ENCODE data around the gene CD1D.
"Not testable (repeated sequence)": the region's sequence is repeated elsewhere in the genome, so short reads cannot be mapped to it uniquely, and the experiment has no call there.

Gene CD1D

DNA sequence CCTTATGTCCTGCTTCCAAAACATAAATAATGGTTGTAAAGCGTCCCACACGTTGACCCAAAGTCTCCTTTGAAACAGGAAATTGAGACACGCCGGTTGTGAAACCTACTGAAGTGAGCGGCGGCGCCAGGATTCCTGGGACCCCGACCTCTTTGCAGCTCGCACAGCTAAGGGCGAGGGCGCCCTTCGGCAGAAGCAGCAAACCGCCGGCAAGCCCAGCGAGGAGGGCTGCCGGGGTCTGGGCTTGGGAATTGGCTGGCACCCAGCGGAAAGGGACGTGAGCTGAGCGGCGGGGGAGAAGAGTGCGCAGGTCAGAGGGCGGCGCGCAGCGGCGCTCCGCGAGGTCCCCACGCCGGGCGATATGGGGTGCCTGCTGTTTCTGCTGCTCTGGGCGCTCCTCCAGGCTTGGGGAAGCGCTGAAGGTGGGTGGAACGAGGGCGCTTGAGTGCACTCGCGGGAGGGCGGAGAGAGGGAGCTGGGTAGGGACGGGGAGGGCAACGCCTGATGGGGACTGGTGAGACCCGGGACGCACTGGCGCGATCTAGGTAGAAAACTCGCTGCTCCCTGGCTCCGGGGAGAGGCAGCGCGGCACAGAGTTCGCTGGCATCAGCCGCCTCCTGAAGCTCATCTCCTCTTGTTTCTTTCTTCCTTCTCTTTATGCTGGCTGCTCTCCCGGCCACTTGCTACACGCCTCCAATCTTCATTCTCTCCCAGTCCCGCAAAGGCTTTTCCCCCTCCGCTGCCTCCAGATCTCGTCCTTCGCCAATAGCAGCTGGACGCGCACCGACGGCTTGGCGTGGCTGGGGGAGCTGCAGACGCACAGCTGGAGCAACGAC, at the start of gene CD1D:
Gene CD1D (plus strand): TSS at position 155 of the 836 bp plus-strand sequence. CDS start 207 bp downstream, at position 362.
- peak; percentile 43 for DNase-seq (ENCODE audit: low spot score)

DNA sequence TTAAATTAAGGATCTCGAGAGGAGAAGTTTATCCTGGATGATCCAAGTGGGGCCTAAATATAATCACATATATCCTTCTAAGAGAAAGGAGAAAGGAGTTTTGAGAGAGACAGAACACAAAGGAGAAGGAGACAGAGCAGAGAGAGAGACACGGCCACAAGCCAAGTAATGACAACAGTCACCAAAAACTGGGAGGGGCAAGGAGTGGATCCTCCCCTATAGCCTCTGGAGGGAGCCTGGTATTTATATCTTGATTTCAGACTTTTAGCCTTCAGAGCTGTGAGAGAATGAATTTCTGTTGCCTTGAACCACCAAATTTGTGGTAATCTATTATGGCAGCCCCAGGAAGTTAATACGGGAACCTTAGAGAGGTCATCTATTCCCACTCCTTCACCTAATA, 49.5 kb upstream of the CD1D start:
- no peak for DNase-seq (ENCODE audit: low spot score)

DNA sequence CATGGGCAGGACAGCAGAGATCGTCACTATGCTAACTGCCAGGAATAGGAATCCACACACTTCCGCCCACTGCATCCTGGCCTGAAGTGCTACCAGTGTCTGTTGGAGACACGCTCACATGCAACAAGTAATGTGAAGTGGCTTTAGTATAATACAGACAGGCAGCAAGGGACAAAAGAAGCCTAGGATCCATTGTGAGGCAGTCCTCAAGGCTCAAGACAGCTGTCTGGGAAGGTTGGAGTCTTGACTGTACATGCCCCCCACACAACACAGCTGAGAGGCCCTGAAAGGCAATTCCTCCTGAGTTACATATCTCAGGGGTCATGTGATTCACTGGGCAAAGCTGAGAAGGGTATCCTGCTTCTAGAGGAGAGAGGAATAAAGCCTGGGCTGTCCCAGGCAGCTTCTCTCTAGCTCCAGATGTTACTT, 39.9 kb upstream of the CD1D start:
- no peak for DNase-seq (ENCODE audit: low spot score)

DNA sequence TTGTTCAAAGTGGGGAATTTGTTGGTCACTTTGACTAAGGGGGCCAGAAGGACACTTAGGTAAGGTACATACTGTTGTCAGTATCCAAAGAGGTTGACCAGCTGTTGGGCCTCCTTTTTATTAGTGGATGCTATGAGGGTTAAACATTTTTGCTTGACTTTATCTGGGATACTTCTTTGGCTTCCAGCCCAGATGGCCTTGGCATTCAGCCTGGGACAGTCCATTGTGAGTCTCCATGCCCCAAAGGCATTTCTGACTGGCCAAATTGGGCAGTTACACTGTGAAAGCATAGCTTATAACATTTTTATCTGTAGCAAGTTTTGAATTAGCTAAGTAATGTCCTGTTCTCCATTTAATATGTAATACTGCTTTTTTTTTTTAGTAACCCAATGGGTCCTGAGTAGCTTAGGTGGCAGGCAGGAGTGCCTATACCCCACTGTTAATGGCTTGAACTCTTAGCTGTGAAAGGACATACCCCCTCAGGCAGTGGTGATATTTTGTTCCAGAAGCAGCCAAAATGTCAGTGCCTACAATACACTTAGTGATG, 35.4 kb upstream of the CD1D start:
- no peak for DNase-seq (ENCODE audit: low spot score)

DNA sequence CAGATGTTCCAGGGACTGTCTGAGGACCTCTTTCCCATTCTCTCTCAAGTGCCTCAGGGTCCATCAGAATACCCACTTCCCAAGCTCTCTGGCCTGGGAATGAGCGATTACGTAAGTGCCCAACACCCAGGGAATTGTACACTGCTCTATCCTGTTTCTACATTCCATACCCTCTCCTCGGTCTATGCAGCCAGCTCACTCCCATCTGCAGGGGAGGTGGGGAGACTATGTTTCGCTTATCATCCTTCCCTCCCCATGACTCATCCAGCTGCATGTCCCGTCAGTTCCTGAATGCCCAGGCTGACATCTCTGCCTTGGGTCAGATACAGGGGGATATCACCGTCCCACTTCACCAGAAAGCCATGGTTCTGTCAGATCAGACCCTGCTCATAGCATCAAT, 34.5 kb upstream of the CD1D start:
- DNase-seq (ENCODE audit: low spot score) = no peak

DNA sequence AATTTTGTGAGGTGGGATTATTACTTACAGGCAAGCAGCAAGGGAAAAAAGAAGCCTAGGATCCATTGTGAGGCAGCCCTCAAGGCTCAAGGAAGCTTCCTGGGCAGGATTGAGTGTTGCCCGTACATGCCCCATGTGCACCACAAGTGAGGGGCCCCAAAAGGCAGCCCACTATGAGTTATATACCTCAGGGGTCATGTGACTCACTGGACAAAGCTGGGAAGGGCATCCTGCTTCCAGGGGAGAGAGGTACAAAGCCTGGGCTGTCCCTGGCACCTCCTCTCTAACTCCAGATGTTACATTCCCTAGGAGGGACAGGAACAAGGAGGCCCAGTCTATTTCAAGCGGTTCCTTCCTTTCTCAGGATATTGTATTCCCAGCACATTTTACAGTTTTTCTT, 34.0 kb upstream of the CD1D start:
- no peak for DNase-seq (ENCODE audit: low spot score)

DNA sequence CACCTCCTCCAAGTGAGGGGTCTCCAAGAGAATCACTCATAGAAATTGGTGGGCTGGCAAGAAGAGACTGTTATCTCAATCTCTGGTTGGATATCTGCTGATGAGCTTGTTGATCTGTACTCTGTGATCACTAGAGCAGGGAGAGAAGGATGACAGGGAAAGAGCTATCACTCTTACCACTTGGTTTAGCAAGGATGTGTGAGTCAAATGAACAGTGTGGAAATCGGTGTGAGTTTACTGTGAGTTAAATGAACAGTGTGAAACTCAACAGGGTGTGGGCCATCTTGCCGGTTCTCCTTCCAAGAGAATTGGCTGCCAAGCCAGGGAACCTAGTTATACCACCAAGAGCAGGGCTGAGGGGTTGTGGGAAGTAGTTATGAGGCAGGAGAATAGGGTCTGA, 33.3 kb upstream of the CD1D start:
- DNase-seq (ENCODE audit: low spot score) = no peak

DNA sequence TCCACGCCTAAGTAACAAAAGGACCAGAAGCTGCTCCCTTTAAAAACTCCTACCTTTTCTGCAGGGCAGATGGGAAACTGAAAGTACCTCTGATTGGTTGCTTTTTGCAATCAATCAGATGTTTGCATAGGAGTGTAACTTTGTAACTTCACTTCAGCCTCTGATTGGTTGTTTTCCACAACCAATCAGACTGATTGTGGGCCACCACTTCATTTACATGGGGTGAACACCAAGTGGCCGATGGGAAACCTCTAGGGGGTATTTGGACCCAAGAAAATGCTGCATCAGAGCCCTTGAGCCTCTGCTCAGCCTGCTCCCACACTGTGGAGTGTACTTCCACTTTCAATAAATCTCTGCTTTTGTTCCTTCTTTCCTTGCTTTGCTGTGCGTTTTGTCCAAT, 32.8 kb upstream of the CD1D start:
- DNase-seq (ENCODE audit: low spot score) = no peak

DNA sequence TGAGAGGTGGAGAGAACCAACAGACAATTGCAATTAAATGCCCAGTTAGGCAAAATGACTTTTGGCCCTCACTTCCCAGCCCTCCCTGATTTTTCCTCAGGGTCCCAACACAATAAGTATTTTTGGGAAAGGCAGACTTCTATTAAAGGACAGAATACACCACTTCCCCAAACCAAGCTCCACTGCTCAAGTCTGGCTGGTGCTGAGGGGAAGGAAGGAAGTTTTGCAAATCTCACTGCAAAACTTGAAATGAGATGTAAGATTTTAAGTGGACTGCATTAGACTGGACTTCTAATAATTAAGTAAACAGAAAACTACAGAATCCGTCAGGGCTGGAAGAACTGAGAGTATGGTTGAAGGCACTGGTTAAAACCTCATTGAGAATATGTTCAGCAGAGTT, 32.2 kb upstream of the CD1D start:
- no peak for DNase-seq (ENCODE audit: low spot score)

DNA sequence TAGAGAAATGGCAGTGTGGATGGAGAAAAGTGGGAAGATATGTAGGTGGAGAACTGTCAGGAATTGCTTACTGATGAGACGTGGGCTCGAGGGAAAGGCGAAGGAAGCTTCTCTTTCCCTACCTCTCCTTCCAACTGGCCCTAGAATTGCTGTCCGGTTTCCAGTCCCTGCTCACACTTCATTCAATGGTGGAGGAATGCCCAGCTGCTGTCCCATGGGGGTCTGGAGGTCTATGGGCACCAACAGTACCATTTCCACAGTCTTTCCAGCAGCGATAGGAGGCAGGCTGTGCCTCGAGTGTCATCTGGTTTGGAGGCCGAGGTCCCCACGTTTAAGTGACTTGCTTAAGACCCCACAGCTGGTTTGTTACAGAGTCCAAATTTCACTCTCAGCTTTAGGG, 31.5 kb upstream of the CD1D start:
- DNase-seq (ENCODE audit: low spot score) = no peak

DNA sequence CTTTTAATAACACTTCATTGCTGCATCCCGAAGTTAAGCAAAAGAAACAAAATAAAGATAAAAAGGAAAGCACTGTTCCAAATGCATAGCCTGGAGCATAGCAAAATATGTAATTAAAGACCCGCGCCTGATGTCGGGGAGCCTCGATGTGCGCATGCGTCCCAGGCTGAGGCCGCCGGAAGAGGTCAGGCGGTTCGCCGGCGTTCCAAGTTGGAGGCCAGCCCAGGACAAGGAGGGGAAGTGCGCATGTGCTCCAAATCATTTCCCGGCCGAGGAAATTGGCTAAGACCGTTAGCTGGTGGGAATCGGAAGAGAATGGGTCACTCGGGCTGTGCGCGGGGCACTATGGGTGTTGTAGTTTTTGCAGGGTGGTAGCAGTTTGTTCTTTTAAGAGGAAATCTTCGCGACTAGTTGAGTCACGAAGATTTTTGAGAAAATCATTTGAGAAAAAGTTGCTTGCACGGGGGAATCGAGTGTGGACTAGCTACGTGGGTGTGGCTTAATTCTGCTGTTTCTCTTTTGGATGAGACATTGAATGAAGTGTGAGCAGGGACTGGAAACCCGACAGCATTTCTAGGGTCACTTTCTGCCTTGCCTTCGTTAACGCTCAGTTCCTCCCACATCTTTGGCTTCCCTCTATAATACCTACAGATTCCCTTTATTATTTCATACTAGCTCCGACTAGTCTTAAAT, 31.0 kb upstream of the CD1D start:
- DNase-seq (ENCODE audit: low spot score) = peak; percentile 98

DNA sequence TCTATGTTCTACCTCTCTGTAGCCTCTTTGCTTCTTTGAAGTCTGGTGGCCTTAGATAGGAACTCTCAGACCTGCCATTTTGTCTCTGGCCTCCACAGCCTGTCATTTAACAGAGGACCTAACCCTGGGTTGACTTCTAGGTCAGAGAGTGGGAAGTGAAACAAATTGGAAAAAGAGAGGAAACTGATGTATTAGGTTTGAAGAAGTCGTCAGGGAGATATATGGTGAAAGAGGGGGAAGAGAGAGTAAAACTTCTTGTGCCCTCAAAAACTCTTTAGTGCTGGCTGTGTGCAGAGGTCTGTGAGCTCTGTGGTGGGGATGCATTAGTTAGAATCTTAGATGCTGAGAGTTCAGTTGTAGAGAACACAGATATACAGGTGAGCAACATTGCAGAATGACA, 30.2 kb upstream of the CD1D start:
- DNase-seq (ENCODE audit: low spot score) = no peak

DNA sequence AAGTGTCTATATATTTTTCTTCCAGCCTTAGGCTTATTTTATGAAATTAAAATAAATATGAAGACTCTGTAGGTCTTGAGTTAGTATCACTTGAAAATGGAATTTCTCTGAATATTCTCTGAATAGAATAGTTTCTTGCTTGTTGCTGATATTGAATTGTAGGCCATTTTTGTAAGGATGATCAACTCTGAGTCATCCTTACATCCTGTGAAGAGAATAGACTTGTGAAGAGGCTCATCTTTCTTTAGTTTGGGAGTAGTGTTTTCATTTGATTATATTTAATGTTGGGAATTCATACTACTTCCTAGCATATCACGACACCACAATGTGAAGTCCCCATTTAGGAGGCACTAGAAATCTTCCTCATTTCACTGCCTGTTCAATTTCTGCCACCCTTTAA, 27.5 kb upstream of the CD1D start:
- DNase-seq (ENCODE audit: low spot score) = no peak

DNA sequence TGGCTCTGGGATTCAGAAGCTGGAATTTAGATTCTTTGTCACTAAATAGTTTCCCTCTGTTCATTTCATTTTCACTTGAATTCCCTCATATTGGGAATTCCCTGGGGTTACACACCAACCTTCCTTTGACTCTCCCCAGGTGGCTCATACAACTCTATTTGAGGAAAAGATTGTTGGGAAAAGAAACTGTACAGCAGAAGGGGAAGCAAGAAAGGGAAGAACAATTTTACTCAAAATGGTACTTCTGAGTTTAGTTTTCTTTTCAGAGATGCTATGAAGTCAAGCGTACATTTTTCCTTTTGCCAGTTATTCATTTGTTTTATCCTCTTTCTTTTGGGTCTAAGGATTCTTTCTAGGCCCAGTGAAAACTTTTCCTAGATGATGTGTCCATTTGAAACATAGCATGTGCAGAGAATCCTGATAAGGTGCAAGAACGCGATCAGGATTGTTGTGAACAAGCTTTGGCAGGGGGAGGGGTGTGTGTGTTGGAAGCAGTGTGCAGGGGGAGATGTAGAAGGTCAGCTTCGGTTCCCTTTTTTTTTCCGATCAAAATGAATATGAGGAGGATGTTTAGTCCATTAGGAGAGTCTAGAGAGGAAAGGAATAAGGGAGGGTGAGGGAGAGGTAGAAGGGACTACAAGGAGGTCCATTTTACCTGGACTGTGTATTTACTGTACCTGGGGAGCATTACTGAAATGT, 26.8 kb upstream of the CD1D start:
- no peak for DNase-seq (ENCODE audit: low spot score)

DNA sequence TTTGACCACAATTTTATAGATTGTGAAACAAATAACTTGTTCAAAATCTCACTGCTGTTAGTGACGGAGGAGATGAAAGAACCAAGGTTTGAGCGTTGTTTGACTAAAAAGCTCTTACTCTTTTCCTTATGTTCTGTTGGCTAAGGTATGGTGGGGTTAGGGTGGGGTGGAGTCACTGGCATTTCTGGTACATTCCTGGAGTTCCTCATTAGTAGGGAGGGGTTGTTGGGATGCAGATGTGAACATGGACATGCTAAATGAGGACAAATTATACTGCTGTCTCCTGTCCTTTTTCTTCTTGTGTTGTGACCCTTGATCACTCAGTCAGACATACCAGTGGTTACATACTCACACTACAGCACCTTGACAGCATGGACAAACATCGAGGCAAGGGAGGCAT, 26.2 kb upstream of the CD1D start:
- no peak for DNase-seq (ENCODE audit: low spot score)

DNA sequence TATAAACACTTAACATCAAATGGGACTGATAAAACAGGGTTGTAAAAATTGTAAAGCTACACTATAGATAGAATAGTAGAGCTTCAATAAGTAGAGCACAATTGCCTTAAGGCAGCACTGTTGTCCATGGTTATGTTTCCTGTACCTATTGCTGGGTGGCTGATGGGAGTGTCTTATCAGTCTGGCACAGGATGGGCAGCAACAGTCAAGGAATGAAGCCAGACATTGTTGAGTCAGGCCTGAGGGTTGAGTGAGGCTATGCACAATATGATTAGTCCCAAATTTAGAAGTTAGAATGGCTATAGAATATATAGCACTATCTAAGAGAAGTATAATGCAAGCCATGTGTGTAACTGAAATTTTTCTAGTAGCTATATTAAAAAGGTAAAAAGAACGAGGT, 25.0 kb upstream of the CD1D start:
- DNase-seq (ENCODE audit: low spot score) = no peak

DNA sequence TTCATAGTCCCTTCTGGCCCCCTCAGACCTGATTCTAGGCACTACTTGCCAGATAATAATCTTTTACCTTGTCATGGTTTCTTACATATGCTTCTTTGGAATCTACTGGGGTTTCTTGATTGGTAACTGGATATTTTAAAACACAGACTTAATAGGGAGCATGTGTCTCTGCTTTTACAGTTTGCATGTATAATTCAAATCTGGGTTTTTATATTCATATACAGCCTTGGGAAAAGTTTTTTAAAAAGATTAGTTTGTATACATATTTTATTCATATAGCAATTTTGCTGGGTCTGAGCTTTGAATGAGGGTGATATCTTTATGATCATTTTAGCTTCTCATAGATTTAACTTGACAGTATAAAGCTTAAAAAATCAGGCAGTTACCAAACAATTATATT, 21.1 kb upstream of the CD1D start:
- no peak for DNase-seq (ENCODE audit: low spot score)

DNA sequence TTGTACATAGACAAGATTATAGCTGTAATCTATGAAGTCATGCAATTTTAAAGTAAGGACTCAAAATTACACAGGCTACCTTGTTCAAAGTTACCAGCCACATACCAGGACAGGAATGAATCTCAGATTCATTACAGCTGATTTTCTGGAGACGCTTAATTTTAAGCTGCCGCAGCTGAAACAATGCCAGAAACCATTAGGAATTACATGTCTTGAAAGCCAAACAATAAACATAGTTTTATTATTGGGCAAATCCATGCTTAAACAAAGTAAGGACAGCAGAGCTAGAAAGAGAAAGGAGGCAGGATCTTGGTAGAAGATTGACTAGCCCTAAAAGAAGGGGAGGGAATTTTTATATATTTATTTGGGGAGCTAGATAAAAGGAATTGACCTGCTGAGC, 19.2 kb upstream of the CD1D start:
- no peak for DNase-seq (ENCODE audit: low spot score)

DNA sequence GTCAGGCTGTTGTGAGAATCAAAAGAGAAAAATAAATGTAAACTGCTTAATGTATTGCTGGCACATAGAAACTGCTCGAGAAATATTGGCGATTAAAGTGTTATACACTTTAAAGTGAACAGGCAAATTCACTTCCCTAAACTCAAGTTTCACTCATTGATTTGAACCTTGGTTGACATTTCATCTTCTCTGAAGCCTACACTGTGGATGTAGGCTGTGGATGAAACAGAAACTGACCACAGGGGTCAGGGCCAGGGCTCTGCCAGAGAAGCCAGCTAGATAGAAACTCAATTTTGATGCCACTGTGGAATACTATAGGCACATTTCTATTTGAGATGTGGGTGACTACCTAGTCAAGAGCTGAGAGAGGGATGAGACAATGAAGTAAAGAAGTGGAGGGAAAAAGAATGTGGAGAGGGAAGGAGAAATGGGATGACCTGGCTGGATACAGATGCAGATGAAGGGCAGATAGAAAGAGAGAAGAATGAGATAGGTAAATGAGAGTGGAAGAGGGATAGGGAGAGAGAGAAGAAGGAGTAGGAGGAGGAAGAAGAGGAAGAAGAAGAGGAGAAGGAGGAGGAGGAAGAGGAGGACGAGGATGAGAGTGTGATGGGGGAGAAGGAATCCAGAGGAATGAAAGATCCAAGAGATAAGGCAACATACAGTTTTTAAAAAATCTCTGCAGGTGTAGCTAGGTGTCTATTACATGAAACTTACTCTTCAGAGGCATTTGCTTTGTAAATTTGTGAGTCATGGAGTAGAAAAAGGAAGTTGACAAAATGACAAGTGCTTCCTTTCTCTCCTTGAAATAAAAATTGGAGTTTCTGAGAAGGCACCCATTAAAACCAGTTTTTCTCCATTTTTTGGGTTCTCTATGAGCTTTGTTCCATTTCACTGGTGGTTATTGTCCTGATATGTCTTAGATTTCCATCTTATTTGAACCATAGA, 17.4 kb upstream of the CD1D start:
- DNase-seq (ENCODE audit: low spot score) = no peak

DNA sequence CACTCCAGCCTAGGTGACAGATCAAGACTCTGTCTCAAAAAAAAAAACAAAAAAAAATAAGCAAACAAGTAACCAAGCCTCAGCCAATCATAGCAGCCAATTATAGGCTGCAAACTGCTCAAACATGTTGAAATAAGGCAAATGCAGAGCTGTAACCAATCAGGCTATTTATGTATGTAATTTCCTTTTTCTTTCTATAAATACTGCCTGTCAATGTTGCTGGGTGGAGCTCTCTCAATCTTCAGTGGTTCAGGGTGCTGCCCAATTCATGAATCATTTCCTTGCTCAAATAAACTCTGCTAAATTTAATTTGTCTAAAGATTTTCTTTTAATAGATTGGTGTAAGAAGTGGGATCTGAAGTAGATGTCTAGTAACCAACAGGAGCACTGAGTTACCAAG, 11.6 kb upstream of the CD1D start:
- DNase-seq (ENCODE audit: low spot score) = no peak

DNA sequence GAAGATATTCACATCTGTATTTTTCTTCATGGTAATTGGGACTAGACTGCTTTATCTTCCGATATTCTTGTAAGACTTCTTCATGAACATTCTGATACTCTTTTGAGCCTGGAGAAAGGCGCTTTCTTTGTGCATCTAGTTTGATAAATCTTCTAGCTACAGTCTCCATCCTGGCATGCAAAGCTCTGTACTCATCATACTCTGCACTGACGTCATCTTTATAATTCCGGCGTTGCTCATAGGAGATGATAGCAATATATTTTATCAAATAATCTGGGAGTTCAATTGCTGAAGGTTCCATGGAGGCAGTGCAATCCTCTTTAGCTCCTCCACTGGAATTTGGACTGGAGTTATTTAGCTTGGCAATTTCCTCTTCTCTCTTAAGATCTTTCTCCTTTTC, 4.8 kb upstream of the CD1D start:
- DNase-seq (ENCODE audit: low spot score) = not testable (repeated sequence)

DNA sequence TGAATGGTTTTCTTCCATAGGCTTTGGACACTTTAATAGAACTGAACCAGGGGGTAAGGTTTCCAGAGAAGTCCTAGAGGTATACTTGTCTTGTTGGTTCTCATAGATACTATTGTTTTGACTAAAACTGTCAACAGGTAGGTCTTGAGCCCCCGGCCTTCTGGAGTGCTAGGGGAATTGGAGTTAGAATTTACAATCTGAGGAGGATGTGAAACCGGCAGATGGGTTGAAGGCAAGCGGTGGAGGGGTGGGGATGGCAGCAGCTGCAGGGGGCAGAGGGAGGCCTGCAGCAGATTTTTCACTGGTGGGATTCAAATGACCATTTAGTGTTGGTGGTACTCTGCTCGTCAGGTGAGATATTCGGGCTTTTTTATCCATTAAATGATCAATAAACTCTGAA, 4.3 kb upstream of the CD1D start:
- no peak for DNase-seq (ENCODE audit: low spot score)

Measured in GM03348 (cell line).